ENCODE data around the gene ZSCAN12. TPM values are rescaled to one million over a fixed set of nuclear protein-coding genes. Genes with fewer than 3 reads are reported as not detected.

The ZSCAN12 gene
- total RNA-seq, 4 donors from 2014 or later = 1.2 to 3.2 (median 2.3) TPM

GRCh38 chr6:28337121-28337520, 62.4 kb downstream of the ZSCAN12 start:
- H3K4me1 ChIP-seq = peaks cover 15% of the 10 kb centered on the region
- no peaks in the 10 kb centered on the region for H3K9me3 ChIP-seq
- no peaks in the 10 kb centered on the region for H3K27me3 ChIP-seq
- H3K27ac ChIP-seq = no peak overlapping the region
- TF ChIP-seq POLR2A (IDR thresholded peaks at IDR 0.05) = no peak
- TF ChIP-seq CTCF (IDR thresholded peaks at IDR 0.05) = no peak
- TF ChIP-seq EP300 (IDR thresholded peaks at IDR 0.05) = no peak
- TF ChIP-seq POLR2AphosphoS5 (IDR thresholded peaks at IDR 0.05) = no peak
- no peaks in the 10 kb centered on the region for H3K36me3 ChIP-seq
- DNase-seq (ENCODE audit: low spot score in 2 of 2) = no peak
- no peak overlapping the region for H3K4me3 ChIP-seq

DNA sequence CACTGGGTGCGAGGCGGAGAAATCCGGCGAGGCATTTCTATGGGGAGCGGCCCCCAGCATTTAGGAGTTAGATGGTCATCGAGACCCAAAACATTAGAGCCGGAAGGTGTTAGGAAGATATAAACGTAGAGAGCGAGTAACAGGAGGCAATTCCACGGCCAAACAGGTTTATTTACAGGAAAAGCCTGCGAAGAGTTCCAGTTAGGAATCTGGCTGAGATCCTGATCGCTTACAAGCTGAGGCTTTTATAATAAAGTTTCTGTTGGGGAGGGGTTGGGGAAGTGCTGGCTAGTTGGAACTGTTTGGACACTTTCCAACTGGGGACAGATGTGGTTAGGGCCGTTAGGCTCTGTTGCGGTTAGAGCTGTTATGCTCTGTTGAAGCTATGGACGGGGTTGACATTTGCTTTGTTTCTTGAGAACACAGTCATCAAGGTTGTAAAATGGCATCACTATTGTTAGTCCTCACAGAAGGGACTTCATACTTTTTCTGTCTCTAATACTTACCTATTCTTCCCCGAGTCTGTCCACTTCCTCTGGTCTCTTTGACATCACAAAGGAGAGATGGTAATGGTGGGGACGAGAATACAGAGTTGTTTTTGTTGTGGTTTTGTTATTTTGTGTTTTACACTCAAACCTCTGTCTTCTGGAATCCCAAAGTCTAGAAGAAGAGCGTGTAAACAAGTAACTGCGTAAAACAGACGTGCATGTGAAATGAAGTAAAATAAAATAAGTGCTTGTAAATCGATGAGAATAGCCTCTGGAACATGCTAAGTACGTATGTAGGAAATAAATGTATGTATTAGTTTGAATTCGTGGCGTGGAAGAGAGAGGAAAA, 63.0 kb downstream of the ZSCAN12 start:
- Histone ChIP-seq H3K4me3 (peak overlapping the region; percentile 92), H3K36me3 (no peaks in the 10 kb centered on the region), H3K4me1 (peaks cover 15% of the 10 kb centered on the region), H3K27me3 (no peaks in the 10 kb centered on the region), H3K9me3 (no peaks in the 10 kb centered on the region), H3K27ac (peak overlapping the region; percentile 94)
- WGBS = 12% methylated on average over 23 of the region's 24 CpGs
- DNase-seq (ENCODE audit: low spot score in 2 of 2) = no peak
- no peak for TF ChIP-seq EP300 (IDR thresholded peaks at IDR 0.05)
- no peak for TF ChIP-seq POLR2AphosphoS5 (IDR thresholded peaks at IDR 0.05)
- TF ChIP-seq POLR2A (IDR thresholded peaks at IDR 0.05) = no peak
- TF ChIP-seq CTCF (IDR thresholded peaks at IDR 0.05) = no peak

DNA sequence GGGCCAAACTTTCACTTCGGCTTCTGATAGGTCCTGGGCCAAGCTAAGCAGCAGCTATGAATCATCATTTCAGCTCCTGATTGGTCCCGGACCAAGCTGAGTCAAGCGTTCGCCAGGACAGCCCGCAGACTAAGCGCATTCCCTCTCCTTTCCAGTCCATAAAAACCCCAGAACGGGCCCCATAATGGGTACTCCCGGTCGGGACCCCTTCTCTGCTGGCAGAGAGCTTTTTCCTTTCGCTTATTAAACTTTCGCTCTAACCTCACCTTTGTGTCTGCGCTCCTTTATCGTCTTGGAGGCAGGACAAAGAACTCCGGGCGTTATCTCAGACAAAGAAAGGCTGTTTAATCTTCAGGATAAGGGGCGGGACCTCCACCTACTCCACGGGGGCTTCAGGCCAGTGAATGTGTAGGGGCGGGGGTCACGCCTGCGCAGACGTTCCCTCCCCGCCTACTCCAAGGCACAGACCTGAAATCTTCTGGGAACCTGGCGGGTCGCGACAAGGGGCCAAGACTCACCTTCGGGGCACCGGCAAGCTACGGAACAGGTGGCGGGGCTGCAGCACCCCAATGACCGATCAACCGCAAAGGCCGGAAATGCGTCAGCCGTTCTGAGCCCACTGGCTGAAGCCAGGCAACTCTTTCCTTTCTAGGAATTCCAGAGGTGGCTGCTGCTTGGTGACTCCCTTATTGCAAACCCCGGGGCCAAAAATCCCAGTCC, 63.8 kb downstream of the ZSCAN12 start, which contains the start of gene ZSCAN31:
ZSCAN31 (minus strand) TSS at position 585 of the 720 bp plus-strand sequence. CDS start 6,465 bp downstream, outside the sequence.
- H3K4me3 ChIP-seq = peak within 1 kb of the TSS; percentile 92
- 0% methylated on average over 30 of the region's 35 CpGs for WGBS

DNA sequence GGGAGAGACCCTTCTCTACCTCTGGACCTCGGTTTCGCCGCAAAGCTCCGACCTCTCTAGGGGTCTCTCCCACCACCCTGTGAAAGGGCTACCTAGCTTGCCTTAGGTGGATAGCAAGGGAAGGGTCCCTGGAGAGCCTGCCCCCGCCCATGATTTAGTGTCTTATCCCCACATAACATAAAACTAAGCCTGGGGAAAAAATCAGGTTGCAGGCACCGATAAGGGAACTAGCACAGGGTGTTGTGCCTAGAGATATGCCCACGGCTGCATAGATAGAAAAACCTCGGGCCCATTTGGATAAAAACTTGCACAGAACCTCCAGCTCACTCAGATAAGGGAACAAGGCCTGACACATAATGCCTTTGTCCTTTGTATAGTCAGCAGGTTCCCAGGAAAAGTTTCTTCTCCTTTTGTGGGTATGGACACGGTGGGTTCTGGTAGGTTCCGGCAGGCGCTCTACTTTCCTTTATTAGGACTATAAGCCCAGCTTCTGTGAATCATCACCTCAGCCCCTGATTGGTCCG, 64.4 kb downstream of the ZSCAN12 start:
- DNase-seq (ENCODE audit: low spot score in 2 of 2) = no peak
- no peaks in the 10 kb centered on the region for H3K9me3 ChIP-seq
- no peak for TF ChIP-seq CTCF (IDR thresholded peaks at IDR 0.05)
- TF ChIP-seq POLR2AphosphoS5 (IDR thresholded peaks at IDR 0.05) = no peak
- TF ChIP-seq POLR2A (IDR thresholded peaks at IDR 0.05) = no peak
- TF ChIP-seq EP300 (IDR thresholded peaks at IDR 0.05) = no peak
- peak overlapping the region; percentile 94 for H3K27ac ChIP-seq
- no peaks in the 10 kb centered on the region for H3K27me3 ChIP-seq
- H3K4me3 ChIP-seq = peak overlapping the region; percentile 92
- no peaks in the 10 kb centered on the region for H3K36me3 ChIP-seq
- WGBS = 33% methylated on average over 12 of the region's 12 CpGs
- H3K4me1 ChIP-seq = peaks cover 15% of the 10 kb centered on the region

More for the DNA sequence above, 63.8 kb downstream of the ZSCAN12 start, which contains the start of gene ZSCAN31:
- no peaks in the 10 kb centered on the region for H3K9me3 ChIP-seq
- H3K27ac ChIP-seq = peak within 1 kb of the TSS; percentile 94
- no peaks in the 10 kb centered on the region for H3K36me3 ChIP-seq
- DNase-seq (ENCODE audit: low spot score in 2 of 2) = peak; percentile 97 to 98
- no peaks in the 10 kb centered on the region for H3K27me3 ChIP-seq
- TF ChIP-seq EP300 (IDR thresholded peaks at IDR 0.05) = no peak
- no peak for TF ChIP-seq CTCF (IDR thresholded peaks at IDR 0.05)
- peak in 1 of 2 donors; percentile 85 for TF ChIP-seq POLR2A (IDR thresholded peaks at IDR 0.05)
- peak in 1 of 3 donors; percentile 45 for TF ChIP-seq POLR2AphosphoS5 (IDR thresholded peaks at IDR 0.05)
- peaks cover 15% of the 10 kb centered on the region for H3K4me1 ChIP-seq

Measured in suprapubic skin (tissue), 4 donors.